Mesothelial cell of epicardium (in vitro differentiated cells): ENCODE data around the gene TMEM97. TPM values are rescaled to one million over a fixed set of nuclear protein-coding genes. Genes with fewer than 3 reads are reported as not detected.

Experiments
- DNase-seq, 2 experiments: peaks; one replicate each; pipeline ENCODE4 v3.0.0; 2021; ENCODE audit warnings: low spot score in 2 of 2; ENCODE audit not compliant: unreplicated experiment in 2 of 2
- H3K27ac Mint-ChIP-seq: 2 replicates; pipeline ENCODE4 v1.8.0; 2021; ENCODE audit warnings: mixed read lengths
- H3K27me3 Mint-ChIP-seq: 2 replicates; pipeline ENCODE4 v1.8.0; 2021; ENCODE audit warnings: low read depth, mixed read lengths
- H3K36me3 Mint-ChIP-seq: 2 replicates; pipeline ENCODE4 v1.8.0; 2021; ENCODE audit warnings: mixed read lengths
- H3K4me1 Mint-ChIP-seq: 2 replicates; pipeline ENCODE4 v1.8.0; 2021; ENCODE audit warnings: mixed read lengths
- H3K4me3 Mint-ChIP-seq: 2 replicates; pipeline ENCODE4 v1.8.0; 2021; ENCODE audit warnings: mild to moderate bottlenecking, moderate library complexity, mixed read lengths
- H3K9me3 Mint-ChIP-seq: 2 replicates; pipeline ENCODE4 v1.8.0; 2021; ENCODE audit warnings: mixed read lengths
- CTCF ChIP-seq: fragments of 200-600 bp; sonication (generic); IDR thresholded peaks from one replicate; pipeline ENCODE4 v1.5.0; 2021; ENCODE audit warnings: antibody characterized with exemption; ENCODE audit not compliant: unreplicated experiment
- total RNA-seq: library from RNA; stranded (reverse); gene quantifications from 3 replicates; pipeline ENCODE4 v1.2.1, GENCODE V29; 2021

TMEM97 gene
- total RNA-seq, 1 donor from 2014 or later = 43.3 TPM

GRCh38 chr17:28330671-28331070 lies 11.7 kb downstream of the TMEM97 start:
- H3K4me1 Mint-ChIP-seq = peaks cover 14% of the 10 kb centered on the region
- H3K27ac Mint-ChIP-seq = no peak overlapping the region
- H3K36me3 Mint-ChIP-seq = peaks cover 10% of the 10 kb centered on the region
- TF ChIP-seq CTCF = no peak
- no peak for DNase-seq
- H3K27me3 Mint-ChIP-seq = no peaks in the 10 kb centered on the region
- no peaks in the 10 kb centered on the region for H3K9me3 Mint-ChIP-seq
- H3K4me3 Mint-ChIP-seq = no peak overlapping the region

DNA sequence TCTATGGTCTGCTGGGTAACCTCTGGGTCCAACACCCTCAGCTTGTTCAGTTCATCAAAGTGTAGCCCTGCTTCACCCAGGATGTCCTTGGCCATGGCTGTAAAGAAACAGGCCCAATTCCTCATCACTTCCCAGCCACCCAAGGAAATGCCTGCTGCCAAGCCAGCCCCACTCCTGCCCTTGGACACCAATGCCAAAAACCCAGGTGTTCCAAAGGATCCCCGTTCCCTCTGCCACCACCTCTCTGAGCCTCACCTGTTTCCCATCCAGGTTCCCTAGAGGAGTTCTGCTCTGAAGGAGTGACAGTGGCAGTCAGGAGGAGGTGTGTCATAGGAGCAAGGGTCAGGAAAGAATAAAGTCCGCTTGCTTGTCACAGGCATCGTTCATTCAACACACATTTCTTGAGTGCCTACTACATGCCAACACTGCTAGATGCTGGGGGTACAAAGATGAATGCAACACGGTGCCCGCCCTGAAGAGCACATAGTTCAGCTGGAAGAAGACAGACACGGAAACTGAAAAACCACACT lies 13.0 kb downstream of the TMEM97 start:
- H3K4me3 Mint-ChIP-seq = no peak overlapping the region
- H3K27ac Mint-ChIP-seq = no peak overlapping the region
- TF ChIP-seq CTCF = no peak
- DNase-seq = no peak
- H3K4me1 Mint-ChIP-seq = peaks cover 23% of the 10 kb centered on the region
- no peaks in the 10 kb centered on the region for H3K27me3 Mint-ChIP-seq
- H3K36me3 Mint-ChIP-seq = peaks cover 7% of the 10 kb centered on the region
- H3K9me3 Mint-ChIP-seq = no peaks in the 10 kb centered on the region

DNA sequence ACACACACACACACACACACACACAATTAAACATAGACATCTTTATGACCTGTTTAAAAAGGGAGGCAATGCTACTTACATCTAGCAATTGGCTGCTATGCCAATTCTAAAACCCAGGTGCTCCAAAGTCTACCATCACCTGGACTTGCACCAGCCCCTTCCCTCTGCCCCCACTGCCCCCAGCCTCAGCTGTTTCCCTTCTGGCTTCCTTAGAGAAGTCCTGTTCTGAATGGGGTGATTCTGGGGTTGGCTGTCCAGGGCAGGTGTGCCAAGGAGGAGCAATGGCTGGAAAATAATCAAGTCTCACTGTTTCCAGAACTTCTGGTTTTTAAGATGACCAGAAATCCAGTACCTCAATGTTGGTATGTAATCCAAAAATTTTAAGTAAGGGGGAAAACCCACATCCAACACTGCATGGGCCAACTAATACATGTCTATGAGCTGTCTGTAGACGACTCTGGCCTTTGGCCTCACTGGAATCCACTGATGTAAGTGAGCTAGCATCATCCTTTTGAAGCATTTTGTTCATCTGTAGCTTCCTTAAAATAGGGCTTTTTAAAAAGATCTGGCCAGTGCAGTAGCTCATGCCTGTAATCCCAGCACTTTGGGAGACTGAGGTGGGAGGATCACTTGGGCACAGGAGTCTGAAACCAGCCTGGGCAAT lies 14.2 kb downstream of the TMEM97 start:
- H3K27me3 Mint-ChIP-seq = no peaks in the 10 kb centered on the region
- H3K9me3 Mint-ChIP-seq = no peaks in the 10 kb centered on the region
- H3K36me3 Mint-ChIP-seq = peaks cover 3% of the 10 kb centered on the region
- TF ChIP-seq CTCF = no peak
- peak overlapping the region; percentile 100 for H3K27ac Mint-ChIP-seq
- H3K4me3 Mint-ChIP-seq = peak overlapping the region; percentile 99
- peaks cover 31% of the 10 kb centered on the region for H3K4me1 Mint-ChIP-seq
- no peak for DNase-seq

DNA sequence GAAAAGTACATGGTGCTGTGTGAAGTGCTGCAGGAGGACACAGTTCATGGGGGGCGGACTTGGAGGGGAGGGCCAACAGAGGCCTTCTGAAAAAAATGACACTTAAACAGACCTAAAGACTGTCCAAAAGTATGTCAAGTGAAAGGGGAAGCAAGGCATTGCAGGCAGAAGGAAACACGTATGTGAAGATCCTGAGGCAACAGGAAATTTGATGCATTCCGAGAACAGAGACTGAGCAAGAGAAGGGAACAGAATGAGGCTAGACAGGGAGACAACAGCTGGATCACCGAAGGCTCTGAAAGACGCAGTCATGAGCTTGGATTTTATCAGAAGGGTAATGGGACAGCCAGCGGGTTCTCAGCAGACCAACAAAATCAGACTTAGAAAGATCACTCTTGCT lies 15.2 kb downstream of the TMEM97 start:
- Mint-ChIP-seq H3K27me3 (no peaks in the 10 kb centered on the region), H3K4me1 (peaks cover 31% of the 10 kb centered on the region), H3K27ac (peak overlapping the region; percentile 100), H3K9me3 (no peaks in the 10 kb centered on the region), H3K4me3 (peak overlapping the region; percentile 99), H3K36me3 (no peaks in the 10 kb centered on the region)
- TF ChIP-seq CTCF = no peak
- DNase-seq = no peak

DNA sequence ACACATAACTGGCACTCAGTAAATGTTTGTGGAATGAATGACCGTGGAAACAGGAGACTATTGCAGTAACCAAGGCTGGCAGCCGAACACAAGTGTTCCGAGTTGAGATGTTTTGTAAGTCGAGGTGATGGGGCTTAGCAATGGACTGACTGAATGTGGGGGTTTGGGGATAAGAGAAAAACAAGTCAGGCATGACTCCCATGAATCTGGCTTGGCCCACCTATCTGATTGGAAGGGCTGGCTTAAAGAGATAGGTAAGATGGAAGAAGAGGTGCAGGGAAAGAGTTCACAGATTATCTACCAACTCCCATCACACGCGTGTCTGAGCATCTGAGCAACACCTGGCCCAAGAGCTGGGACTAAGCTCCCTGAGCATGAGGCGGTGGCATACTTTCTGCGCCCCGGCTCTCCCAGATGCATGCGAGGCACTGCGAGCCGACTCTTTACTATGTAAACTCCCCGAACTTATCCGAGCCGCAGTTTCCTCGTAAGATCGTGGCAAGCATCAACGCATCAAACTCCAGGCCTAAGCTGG lies 15.7 kb downstream of the TMEM97 start:
- no peak for DNase-seq
- Mint-ChIP-seq H3K27me3 (no peaks in the 10 kb centered on the region), H3K4me1 (peaks cover 31% of the 10 kb centered on the region), H3K36me3 (no peaks in the 10 kb centered on the region), H3K9me3 (no peaks in the 10 kb centered on the region), H3K27ac (peak overlapping the region; percentile 100), H3K4me3 (peak overlapping the region; percentile 99)
- no peak for TF ChIP-seq CTCF
